HG02885 (cell line): Measurements from ENCODE around the gene DNAJC18.
"Not testable (repeated sequence)": the region's sequence is repeated elsewhere in the genome, so short reads cannot be mapped to it uniquely, and the experiment has no call there.

ENCODE experiments used
- ATAC-seq: cut with Tn5 transposase; IDR thresholded peaks from one replicate; pipeline ENCODE4 v1.9.1; 2021; ENCODE audit warnings: mild to moderate bottlenecking; ENCODE audit not compliant: unreplicated experiment, poor library complexity

Gene DNAJC18

DNA sequence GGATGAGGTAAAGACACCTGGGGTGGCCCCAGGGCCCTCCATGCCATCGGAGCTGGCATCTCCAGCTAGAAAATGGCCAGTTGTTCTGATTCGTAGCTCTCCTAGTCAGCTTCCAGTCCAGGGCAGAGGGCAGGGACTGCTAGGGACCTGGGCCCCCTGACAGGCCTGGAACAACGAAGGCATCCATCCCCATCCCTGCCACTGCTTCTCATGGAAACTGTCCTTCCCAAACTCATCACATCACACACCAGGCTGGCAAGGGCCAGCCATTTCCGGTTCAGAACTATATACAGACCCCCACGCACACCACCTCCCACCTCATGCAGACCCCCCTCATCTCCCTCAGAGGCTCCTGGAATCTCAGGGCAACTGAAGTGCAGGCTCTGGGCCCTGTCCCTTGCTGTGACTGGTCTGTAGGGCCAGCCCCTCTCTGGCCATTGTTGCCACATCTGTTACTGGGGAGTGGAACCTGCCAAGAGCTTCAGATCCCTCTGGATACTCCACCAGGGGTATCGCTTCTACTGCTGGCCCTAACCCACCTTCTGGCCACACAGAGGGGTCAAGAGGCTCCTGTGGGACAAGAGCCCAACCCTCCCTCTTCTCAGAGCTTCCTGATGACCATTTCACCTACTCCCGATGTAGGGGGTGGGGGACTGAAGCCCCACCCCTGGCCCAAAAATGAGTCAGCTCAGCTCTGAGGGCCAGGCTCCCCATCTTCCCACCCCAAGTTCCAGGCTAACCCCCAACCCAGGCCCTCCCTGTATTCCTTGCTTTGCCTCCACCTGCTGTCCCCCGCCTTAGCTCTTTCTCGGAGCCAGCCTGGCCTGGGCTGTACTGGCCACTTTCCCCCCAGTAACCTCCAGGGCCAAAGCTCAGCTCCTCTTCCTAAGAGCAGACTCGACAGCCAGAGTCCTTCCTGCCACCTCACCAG lies 48.4 kb downstream of the DNAJC18 start:
- no peak for ATAC-seq

DNA sequence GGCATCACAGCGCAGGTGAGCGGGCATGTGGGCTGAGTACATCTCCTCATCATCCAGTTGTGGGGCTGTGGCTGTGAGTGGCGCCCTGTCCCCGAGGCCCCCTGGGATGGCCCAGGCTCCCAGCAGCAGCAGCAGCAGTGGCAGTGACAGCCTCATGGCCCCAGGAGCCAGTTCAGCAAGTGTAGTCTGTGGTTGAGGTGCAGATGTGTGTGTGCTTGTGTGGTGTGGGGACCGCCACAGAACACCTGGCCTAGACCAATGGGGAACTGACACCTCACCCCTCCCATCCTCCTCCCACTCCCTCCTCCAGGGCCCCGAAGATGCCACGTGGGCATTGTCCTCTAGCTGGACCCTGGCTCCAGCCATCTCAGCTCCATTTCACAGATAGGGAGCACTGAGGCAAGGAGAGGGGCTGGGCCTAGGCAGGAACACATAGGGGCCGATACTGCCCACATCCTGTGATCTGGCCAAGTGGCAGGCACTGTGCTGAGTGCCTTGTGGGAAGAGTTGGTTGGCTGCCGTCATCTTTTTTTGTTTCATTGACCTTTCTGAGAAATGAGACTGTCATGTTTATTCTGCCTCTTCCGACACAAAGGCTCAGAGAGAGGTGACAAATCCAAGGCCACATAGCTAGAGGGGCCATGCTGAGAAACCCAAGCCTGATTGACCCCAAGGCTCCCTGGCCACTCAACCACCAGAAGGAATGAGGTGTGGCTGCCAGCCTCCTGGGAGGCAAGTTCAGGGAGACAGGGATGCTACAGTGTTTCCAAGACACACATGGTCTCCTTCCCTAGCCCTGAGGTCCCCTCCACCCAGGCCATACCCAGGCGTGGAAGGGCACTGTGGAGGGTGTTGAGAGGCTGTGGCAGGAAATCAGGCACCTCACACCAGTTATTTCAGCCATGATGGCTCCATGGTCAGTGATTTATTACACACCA lies 49.4 kb downstream of the DNAJC18 start, which contains the start of gene MZB1:
Gene MZB1, minus strand, starts transcription at position 213 of the 938 bp plus-strand sequence. Its CDS starts 57 bp downstream, at position 156.
- ATAC-seq, result peak; percentile 53

DNA sequence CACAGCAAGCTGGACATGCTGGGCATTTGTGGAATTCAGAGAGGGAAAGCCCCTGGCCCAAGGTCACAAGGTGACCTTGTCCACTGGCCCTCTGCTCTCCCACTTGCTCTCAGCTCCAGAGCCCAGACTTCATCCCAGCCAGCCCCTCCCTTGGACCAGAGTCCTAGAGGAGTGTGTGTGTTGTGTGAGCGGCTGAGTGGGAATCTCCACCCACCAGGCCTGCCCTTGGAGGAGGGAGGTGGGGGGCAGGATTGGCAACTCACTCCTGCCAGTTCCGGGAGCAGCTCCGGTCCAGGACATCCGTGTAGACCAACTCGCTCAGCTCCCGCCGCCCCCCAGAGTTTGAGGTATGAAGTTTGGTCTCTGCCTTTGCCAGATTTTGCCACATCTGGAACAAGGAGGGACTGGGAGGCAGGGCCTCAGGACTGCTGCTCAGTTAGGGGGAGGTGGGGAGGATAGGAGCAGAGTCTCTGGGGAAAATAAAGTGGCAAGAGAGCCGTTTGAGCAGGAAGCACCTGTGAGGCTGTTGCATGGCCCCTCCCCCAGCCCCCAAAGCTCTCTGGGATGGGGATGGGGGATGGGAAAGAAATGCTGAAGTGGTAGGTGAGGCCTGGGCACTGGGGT lies 51.0 kb downstream of the DNAJC18 start:
- no peak for ATAC-seq

DNA sequence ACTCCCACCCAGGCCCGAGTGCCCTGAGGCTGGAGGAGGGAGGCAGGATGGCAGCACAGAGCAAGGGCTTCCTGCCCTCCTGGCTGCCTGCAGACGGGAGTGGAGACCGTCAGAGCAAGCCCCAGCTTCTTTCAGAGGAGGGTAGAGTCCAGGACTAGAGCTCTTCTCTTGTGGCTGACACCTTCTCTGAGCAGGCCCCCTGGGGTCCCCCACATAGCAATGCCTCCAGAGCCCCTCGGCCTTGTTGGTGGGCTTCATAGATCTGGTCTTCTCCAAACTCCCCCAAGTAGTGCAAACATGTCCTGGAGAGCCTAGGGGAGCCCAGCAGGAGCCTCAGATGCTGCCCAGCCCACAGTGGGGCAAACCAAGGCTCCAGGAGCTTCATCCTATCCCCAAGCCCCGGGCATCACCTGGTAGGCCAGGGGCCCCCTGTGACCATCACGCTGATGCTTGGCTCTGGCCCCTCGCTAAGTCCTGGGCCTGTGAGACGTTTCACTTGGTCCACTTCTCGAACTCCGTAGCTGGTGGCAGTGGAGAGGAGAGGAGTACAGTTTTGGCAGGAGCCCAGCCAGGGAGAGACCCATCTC lies 51.6 kb downstream of the DNAJC18 start:
- no peak for ATAC-seq

DNA sequence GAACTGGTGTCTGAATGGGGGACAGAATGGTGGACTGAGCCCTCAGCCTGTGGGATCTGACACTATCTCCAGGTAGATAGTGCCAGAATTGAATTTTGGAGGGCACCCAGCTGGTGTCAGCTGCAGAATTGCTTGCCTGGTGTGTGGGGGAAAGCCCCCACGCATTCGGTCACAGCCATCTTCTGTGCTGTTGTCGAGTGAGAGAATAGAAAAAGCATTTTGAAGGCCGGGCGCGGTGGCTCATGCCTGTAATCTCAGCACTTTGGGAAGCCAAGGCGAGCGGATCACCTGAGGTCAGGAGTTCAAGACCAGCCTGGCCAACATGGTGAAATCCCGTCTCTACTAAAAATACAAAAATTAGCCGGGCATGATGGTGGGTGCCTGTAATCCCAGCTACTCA lies 52.4 kb downstream of the DNAJC18 start:
- ATAC-seq, result not testable (repeated sequence)

DNA sequence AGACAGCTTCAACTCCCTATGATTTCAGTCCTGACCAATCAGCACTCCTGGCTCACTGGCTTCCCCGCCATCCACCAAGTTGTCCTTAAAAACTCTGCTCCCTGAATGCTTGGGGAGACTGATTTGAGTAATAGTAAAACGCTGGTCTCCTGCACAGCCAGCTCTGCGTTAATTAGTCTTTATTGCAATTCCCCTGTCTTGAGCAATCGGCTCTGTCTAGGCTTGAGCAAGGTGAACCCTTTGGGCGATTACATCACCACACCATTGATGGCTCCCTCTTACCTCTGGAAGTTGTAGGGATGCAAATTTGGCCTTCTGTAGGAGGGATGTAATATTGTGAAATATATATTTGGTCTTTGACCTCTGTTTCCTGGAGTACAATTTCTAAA lies 53.3 kb downstream of the DNAJC18 start:
- ATAC-seq, result no peak

DNA sequence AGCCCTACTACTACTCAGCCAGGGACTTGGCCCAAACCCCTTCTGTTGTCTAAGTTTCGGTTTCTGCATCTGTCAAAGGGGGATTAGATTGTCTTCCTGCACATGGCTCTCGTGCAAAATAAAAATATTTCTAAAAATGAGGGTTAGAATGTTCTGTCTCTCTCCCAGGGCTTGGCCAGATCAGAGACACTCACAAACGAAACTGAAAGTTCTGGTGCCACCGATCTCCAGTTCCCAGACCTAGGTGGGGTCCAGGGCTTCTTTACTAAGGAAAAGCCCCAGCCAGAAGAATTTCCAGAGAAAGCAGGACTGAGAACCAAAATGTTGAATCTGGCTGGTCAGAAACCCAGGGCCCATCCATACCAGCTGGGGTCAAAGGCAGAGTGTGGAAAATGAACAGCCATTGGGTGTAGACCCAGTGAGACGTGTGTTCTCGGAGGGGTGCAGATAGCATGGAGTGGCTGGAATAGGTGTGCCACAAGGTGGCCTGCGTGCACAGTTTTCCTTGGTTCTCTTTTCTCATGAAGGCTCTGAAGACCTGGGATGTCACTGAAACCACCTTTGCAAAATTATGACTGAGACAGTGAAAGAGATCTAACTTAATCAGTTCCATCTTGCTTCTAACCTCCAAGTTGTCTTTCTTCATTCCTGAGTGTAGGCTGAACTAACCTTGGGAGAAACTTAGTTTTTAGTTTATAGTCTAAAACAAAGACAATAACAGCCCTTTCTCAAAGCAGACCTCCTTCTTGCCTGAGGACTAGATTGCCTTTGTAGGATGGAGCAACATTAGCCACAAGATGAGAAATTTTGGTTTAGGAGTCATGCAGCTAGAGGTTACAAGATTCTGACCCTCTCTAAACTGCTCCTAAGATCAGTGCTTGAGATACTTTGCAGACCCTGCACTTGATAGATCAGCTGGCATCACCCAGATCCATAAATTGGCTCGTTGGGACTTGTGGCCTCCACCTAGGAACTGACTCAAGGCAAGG lies 54.0 kb downstream of the DNAJC18 start:
- no peak for ATAC-seq

DNA sequence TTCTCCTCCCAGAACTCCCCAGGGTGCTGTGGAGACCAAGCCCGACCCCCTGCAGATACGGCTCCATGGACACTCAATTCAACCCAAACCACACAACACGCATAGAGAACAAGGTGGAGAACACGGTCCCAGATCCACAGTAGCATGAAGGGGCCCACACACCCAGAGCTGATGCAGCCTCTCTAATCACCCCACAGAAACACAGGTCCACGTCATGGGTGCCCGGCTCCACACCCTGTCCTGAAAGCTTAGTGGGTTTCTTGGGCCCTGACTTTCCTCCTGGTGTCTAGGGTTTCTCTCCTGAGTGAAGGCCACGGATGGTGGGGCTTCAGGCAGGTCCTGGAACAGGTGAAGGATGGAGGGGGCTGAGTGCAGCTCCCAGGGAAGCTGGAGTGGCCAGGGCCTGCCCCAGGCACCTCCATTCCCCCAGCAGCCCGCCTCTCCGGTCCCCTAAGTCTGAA lies 54.7 kb downstream of the DNAJC18 start:
- no peak for ATAC-seq

DNA sequence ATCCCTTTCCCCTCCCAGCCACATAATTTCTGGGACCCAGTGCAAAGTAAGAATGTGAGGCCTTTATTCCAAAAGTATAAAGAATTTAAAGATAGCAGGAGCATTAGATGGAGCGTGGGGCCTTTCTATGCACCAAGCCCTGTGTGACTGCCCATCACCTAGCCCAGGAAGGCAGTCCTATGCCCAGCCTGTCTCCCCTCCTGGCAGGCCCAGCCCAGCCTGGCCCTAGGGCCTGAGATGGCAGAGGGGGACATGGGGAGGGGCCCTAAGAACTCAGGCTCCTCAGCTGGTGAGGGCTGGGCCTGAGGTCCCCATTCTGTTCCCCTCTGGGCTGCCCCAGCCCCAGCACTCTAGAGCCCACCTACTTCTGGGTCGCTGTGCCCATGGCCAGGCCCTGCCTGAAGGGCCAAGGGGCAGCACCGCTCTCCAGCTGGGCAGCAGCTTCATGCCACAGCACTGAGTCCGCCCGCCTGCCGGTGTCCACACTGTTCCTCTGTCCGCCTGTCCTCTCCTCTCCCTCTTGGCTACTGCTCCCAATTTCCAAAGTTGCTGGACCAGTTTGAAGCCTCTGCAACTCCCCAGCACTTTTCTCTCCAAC lies 55.2 kb downstream of the DNAJC18 start:
- no peak for ATAC-seq

DNA sequence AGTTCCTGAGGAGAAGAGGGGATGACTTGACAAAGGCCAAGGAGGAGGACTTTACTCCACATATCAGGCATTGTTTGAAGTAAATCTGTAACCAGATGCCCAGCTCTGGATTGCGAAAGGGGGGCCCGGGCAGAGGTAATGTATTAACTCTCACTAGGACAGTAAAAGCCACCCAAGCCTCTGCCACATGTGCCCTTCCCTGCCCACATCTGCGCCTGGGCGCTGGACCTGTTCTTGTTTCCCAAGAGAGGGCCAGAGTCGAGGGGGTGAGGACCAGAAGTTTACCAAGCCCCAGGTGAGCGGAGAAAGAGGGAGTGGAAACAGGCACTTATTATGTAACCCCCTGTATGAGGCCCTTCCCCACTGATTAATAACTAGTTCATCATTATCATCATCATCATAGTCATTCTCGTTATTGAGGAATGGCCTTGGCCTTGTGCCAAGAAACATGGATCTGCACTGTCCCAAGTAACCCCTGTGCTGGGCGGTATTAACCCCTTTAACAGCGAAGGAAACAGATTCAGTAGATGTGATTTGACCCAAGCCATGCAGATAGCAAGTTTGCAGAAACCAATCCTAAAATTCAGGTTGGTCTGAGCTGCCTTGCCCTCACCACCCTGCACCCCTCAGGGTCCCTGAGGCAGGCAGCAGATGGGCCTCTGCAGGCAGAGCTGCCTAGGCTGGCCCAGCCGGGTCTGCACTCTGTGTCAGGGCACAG lies 55.9 kb downstream of the DNAJC18 start, which contains the start of gene SLC23A1:
Gene SLC23A1, minus strand, starts transcription at position 23 of the 718 bp plus-strand sequence. CDS start 44 bp downstream, outside the sequence.
- ATAC-seq, result no peak

DNA sequence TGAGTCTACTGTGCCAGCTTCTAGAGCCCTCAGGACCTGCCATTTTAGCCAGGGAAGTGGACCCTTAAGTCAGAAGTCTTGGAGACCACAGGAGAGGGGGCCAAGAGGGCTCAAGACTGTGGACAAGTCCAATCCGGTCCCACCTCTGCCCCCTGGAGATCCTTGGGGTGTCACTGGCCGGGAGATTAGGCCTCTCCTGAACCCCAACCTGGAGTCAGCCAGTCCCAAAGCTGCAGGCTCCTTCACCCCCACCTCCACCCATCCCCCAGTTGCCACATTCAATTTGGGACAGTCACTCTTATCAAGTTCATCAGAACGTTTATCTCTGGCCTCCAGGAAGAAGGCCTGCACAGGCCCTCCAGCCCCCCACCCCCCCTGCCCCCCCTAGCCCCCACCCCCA lies 56.5 kb downstream of the DNAJC18 start:
- ATAC-seq, result no peak

DNA sequence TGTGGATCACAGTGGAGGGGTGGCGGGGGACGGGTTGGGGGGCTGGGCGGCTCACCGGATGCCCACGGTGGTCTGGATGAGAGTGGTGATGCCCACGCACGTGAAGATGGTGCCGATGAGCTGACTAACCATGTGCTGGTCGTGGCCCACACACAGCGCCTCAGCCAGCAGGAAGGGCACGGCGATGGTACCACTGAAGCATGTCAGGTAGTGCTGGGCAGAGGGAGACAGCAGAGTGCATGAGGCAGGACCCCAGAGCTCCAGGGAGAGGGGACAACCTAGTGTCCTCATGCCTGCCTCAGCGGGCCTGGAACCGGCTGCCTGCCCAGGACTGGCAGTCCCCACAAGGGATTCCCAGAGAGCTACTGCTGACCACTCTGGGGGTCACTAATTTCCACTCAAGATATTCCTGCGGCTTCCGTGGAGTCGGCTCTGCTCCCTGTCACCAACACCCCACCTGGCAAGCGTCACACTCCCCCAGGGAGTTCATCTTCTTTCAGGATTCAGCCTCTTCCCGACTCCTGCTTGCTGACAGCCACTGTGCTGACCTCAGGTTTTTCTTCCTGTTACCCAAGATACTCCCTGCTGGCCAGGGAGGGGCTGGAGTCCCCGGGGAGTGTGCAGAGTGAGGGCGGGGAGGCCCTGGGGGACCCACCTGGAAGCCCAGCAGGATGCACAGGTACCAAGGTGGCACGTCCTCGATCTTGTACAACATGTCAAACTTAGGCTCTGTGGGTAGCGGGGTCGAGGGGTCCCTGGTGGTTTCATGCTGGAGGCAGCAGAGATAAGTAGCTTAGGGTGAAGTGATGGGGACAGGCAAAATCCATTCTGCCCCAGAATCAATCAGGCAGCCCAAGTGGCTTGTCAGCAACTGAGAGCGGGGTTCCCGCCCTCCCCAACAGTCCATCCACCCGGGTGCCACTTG lies 57.2 kb downstream of the DNAJC18 start:
- ATAC-seq, result no peak

DNA sequence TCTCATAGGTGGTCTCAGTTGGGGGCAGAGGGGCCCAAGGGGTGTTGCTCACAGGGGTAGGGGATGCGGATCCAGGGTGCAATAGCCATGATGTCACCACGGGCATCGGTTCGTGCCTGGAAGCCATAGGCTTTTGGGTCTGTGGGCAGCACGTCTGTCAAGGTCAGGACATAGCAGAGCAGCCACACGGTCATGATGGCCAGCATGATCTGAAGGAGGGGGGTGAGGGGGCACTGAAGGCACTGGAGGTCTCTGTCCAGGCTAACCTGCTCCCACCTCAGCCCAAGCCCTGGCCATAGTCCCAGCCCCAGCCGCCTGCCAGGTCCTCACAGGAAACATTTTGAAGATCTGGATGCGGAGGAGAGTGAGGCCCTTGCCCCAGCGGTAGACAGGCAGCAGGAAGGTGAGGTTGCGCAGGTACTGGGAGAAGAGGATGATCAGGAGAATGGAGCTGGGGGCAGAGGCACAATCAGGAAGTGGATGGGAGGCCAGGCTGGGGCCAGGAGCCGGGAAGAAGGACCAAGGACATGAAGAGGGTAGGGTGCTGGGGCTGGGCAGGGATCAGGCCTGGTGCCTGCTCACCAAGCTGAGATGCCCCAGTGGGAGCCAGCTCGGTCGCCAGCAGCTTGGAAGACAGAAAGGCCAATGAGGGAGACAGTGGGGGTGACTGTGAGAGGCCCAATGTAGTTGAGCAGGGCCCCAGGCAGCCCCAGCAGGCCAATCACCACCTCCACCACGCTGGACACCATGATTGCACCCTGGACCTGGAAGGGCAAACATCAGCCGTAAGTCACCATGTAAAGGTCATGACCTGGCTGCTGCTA lies 59.5 kb downstream of the DNAJC18 start:
- no peak for ATAC-seq

DNA sequence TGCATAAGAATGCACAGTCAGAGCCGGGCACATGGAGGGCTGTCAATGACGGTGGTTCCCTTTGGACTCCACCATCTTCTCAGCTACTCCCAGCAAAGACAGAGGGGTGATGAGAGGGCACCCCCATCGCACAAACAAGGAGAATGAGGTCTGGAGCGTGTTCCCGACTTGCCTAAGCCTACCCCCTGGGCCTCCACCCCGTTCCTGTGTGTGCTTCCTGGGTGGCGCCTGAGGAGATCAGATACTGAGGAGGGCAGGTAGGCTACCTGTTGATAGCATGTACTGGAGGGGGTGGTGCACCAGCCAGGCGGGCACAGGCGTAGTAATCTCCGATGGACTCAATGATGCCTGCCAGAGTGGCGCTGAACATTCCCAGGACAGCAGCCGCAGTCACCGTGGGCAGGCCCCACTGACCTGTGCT lies 60.4 kb downstream of the DNAJC18 start:
- ATAC-seq, result no peak

DNA sequence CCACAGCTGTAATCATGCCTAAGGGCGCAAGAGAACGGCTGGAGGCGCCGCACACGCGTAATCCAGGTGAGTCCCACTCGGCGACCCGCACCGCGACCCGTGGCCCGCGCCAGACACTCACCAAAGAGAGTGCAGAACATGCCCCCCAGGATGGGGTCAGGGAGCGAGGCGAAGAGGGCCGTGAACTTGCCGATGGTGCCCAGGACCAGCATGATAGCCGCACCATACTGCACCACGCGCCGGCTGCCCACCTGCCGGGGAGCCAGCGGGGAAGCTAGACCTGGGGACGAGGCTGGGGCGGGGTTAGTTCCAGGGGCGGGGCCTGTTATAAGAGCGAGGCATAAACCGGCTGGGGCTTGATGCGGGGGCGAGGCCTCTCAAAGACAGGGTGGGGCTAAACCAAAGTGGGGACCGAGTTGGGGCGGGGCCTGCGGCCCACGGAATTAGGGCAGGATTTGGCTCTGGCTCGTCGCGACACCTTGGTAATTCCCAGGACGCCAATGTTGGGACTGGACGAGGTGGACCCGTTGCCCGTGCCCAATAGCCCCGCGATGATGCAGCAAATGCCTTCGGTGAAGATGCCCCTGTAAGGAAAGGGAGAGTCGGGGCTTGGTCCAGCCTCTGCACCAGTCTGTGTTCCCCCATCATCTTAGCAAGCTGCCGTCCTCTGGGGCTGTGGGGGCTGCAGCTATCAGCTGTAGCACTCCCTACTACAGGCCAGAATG lies 61.1 kb downstream of the DNAJC18 start:
- no peak for ATAC-seq
